ENCODE data around the gene CPD. TPM values are rescaled to one million over a fixed set of nuclear protein-coding genes. Genes with fewer than 3 reads are reported as not detected.
"Not testable (repeated sequence)": the region's sequence is repeated elsewhere in the genome, so short reads cannot be mapped to it uniquely, and the experiment has no call there.

CPD gene
- total RNA-seq, 4 donors from 2014 or later, result 38.5 to 112 (median 60.3) TPM

- Histone ChIP-seq H3K27me3 (no peaks in the 10 kb centered on the region), H3K4me3 (no peak overlapping the region), H3K36me3 (no peaks in the 10 kb centered on the region), H3K27ac (no peak overlapping the region), H3K4me1 (no peaks in the 10 kb centered on the region), H3K9me3 (no peaks in the 10 kb centered on the region)
- DNase-seq (ENCODE audit: low spot score in 2 of 2), result no peak
- WGBS, 2 donors, result 91 to 92% methylated on average over 4 of the region's 4 CpGs
- no peak for TF ChIP-seq CTCF (IDR thresholded peaks at IDR 0.05)
- TF ChIP-seq EP300 (IDR thresholded peaks at IDR 0.05), result no peak
- TF ChIP-seq POLR2A (IDR thresholded peaks at IDR 0.05), result no peak
Measured at GRCh38 chr17:30413109-30413508, 34.4 kb downstream of the CPD start.

- no peak overlapping the region for H3K4me3 ChIP-seq
- DNase-seq (ENCODE audit: low spot score in 2 of 2), result no peak
- no peaks in the 10 kb centered on the region for H3K27me3 ChIP-seq
- no peaks in the 10 kb centered on the region for H3K9me3 ChIP-seq
- WGBS, 2 donors, result 84 to 87% methylated on average over 4 of the region's 4 CpGs
- no peak overlapping the region for H3K27ac ChIP-seq
- TF ChIP-seq CTCF (IDR thresholded peaks at IDR 0.05) (no peak), EP300 (IDR thresholded peaks at IDR 0.05) (no peak), POLR2A (IDR thresholded peaks at IDR 0.05) (no peak)
- H3K4me1 ChIP-seq, result no peaks in the 10 kb centered on the region
- H3K36me3 ChIP-seq, result no peaks in the 10 kb centered on the region
Measured at GRCh38 chr17:30414486-30414885, 35.8 kb downstream of the CPD start.

- H3K4me1 ChIP-seq, result no peaks in the 10 kb centered on the region
- H3K9me3 ChIP-seq, result no peaks in the 10 kb centered on the region
- peaks cover 0 to under 1% (median 0%) of the 10 kb centered on the region in 3 donors for H3K36me3 ChIP-seq
- H3K27ac ChIP-seq, result no peak overlapping the region
- no peak overlapping the region for H3K4me3 ChIP-seq
- TF ChIP-seq EP300 (IDR thresholded peaks at IDR 0.05), result no peak
- DNase-seq (ENCODE audit: low spot score in 2 of 2), result no peak
- no peaks in the 10 kb centered on the region for H3K27me3 ChIP-seq
Measured at GRCh38 chr17:30415491-30415890, 36.8 kb downstream of the CPD start.

- H3K9me3 ChIP-seq; H3K4me1 ChIP-seq; H3K4me3 ChIP-seq; H3K27ac ChIP-seq; DNase-seq (ENCODE audit: low spot score in 2 of 2); H3K27me3 ChIP-seq: not testable (repeated sequence)
- peaks cover 2 to 21% (median 5%) of the 10 kb centered on the region in 3 donors for H3K36me3 ChIP-seq
- 93 to 100% methylated on average over 1 of the region's 1 CpG for WGBS, 2 donors
Measured at GRCh38 chr17:30418070-30418469, 39.3 kb downstream of the CPD start.

GRCh38 chr17:30421592-30421991, 42.9 kb downstream of the CPD start:
- no peak overlapping the region for H3K27ac ChIP-seq
- no peaks in the 10 kb centered on the region for H3K9me3 ChIP-seq
- H3K4me3 ChIP-seq, result no peak overlapping the region
- H3K27me3 ChIP-seq, result no peaks in the 10 kb centered on the region
- no peak for DNase-seq (ENCODE audit: low spot score in 2 of 2)
- H3K36me3 ChIP-seq, result peaks cover 2 to 50% (median 8%) of the 10 kb centered on the region in 3 donors
- TF ChIP-seq CTCF (IDR thresholded peaks at IDR 0.05) (no peak), POLR2A (IDR thresholded peaks at IDR 0.05) (no peak), EP300 (IDR thresholded peaks at IDR 0.05) (no peak)
- H3K4me1 ChIP-seq, result no peaks in the 10 kb centered on the region
- 90% methylated on average over 4 of the region's 4 CpGs for WGBS, 2 donors

GRCh38 chr17:30422171-30422570, 43.4 kb downstream of the CPD start:
- TF ChIP-seq POLR2A (IDR thresholded peaks at IDR 0.05) (no peak), EP300 (IDR thresholded peaks at IDR 0.05) (no peak), CTCF (IDR thresholded peaks at IDR 0.05) (no peak)
- no peak for DNase-seq (ENCODE audit: low spot score in 2 of 2)
- H3K4me3 ChIP-seq, result no peak overlapping the region
- no peaks in the 10 kb centered on the region for H3K4me1 ChIP-seq
- no peak overlapping the region for H3K27ac ChIP-seq
- H3K9me3 ChIP-seq, result no peaks in the 10 kb centered on the region
- H3K36me3 ChIP-seq, result peaks cover 2 to 56% (median 8%) of the 10 kb centered on the region in 3 donors
- no peaks in the 10 kb centered on the region for H3K27me3 ChIP-seq

All from tibial nerve (tissue), 4 donors.